RWPE2 (cell line): ENCODE results near the gene PLEKHG7.

Source experiments
- ATAC-seq: fragments of 200-7000 bp; cut with Tn5 transposase; 3 replicates; pipeline ENCODE4 v1.9.1; 2021; ENCODE audit warnings: low read depth
- DNase-seq: peaks from one replicate; pipeline ENCODE4 v3.0.0-alpha.2; 2020; ENCODE audit warnings: low spot score
- H3K27ac ChIP-seq: fragments of 450-650 bp; 2 replicates; pipeline ENCODE4 v1.5.1; 2017; ENCODE audit warnings: mild to moderate bottlenecking; ENCODE audit not compliant: poor library complexity, severe bottlenecking
- H3K27me3 ChIP-seq: fragments of 250-450 bp; sonication (Bioruptor Pico); 2 replicates; pipeline ENCODE4 v1.5.1; 2021; ENCODE audit warnings: mild to moderate bottlenecking, moderate library complexity; ENCODE audit not compliant: insufficient read depth, poor library complexity, severe bottlenecking
- H3K36me3 ChIP-seq: fragments of 250-450 bp; sonication (Bioruptor Pico); 2 replicates; pipeline ENCODE4 v1.5.1; 2020; ENCODE audit warnings: low read depth, mild to moderate bottlenecking, moderate library complexity
- H3K4me1 ChIP-seq: fragments of 250-450 bp; sonication (Bioruptor Pico); 2 replicates; pipeline ENCODE4 v1.5.1; 2021; ENCODE audit warnings: mild to moderate bottlenecking, moderate library complexity; ENCODE audit not compliant: insufficient read depth, poor library complexity, severe bottlenecking
- H3K4me3 ChIP-seq: fragments of 250-450 bp; sonication (Bioruptor Pico); 2 replicates; pipeline ENCODE4 v1.5.1; 2021; ENCODE audit warnings: mild to moderate bottlenecking, moderate library complexity; ENCODE audit not compliant: severe bottlenecking
- H3K9me3 ChIP-seq: fragments of 250-450 bp; sonication (Bioruptor Pico); 2 replicates; pipeline ENCODE4 v1.5.1; 2021; ENCODE audit warnings: mild to moderate bottlenecking, moderate library complexity; ENCODE audit not compliant: severe bottlenecking
- TF ChIP-seq, protein P1 (sequence below): fragments of 450-650 bp; IDR thresholded peaks from one replicate; pipeline ENCODE4 v1.5.1; 2017; ENCODE audit warnings: mild to moderate bottlenecking, moderate library complexity; ENCODE audit not compliant: poor library complexity, severe bottlenecking

Gene PLEKHG7

DNA sequence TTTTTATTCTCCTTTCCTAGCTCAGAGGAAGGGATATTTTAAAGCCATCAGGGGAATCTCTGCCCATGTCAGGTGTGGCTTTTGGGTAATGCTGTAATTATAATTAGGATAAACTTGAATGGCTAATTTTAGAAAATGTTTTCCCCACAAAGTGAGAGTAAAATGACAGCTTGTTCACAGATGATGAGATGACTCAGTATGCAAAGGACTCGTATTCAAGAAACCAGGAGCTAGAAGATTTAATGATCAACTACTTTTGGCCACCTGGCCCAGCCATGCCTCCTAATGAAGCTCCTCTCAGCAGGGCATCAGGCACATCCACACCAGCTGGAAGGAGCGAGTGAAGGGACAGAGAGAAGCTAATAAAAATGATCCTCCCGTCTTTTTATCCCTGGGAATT is 29.0 kb upstream of the PLEKHG7 start:
- H3K4me1 ChIP-seq = no peaks in the 10 kb centered on the region
- H3K9me3 ChIP-seq = no peaks in the 10 kb centered on the region
- no peaks in the 10 kb centered on the region for H3K27me3 ChIP-seq
- TF ChIP-seq, protein P1, sequence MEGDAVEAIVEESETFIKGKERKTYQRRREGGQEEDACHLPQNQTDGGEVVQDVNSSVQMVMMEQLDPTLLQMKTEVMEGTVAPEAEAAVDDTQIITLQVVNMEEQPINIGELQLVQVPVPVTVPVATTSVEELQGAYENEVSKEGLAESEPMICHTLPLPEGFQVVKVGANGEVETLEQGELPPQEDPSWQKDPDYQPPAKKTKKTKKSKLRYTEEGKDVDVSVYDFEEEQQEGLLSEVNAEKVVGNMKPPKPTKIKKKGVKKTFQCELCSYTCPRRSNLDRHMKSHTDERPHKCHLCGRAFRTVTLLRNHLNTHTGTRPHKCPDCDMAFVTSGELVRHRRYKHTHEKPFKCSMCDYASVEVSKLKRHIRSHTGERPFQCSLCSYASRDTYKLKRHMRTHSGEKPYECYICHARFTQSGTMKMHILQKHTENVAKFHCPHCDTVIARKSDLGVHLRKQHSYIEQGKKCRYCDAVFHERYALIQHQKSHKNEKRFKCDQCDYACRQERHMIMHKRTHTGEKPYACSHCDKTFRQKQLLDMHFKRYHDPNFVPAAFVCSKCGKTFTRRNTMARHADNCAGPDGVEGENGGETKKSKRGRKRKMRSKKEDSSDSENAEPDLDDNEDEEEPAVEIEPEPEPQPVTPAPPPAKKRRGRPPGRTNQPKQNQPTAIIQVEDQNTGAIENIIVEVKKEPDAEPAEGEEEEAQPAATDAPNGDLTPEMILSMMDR = no peak
- DNase-seq = no peak
- no peak overlapping the region for H3K27ac ChIP-seq
- no peak overlapping the region for H3K4me3 ChIP-seq
- no peaks in the 10 kb centered on the region for H3K36me3 ChIP-seq
- ATAC-seq = no peak

GRCh38 chr12:92674500-92674899 is 28.3 kb upstream of the PLEKHG7 start:
- TF ChIP-seq, protein P1 = no peak
- DNase-seq = no peak
- Histone ChIP-seq H3K9me3 (no peaks in the 10 kb centered on the region), H3K27me3 (no peaks in the 10 kb centered on the region), H3K36me3 (no peaks in the 10 kb centered on the region), H3K4me1 (no peaks in the 10 kb centered on the region), H3K4me3 (no peak overlapping the region), H3K27ac (no peak overlapping the region)
- ATAC-seq = no peak

GRCh38 chr12:92675092-92675865 is 27.5 kb upstream of the PLEKHG7 start:
- Histone ChIP-seq H3K27ac (no peak overlapping the region), H3K27me3 (no peaks in the 10 kb centered on the region), H3K4me3 (no peak overlapping the region), H3K9me3 (no peaks in the 10 kb centered on the region), H3K4me1 (no peaks in the 10 kb centered on the region), H3K36me3 (no peaks in the 10 kb centered on the region)
- TF ChIP-seq, protein P1 = no peak
- DNase-seq (no peak), ATAC-seq (0 out of 3 replicates have a peak, but pooled peaks have one; percentile 36)

DNA sequence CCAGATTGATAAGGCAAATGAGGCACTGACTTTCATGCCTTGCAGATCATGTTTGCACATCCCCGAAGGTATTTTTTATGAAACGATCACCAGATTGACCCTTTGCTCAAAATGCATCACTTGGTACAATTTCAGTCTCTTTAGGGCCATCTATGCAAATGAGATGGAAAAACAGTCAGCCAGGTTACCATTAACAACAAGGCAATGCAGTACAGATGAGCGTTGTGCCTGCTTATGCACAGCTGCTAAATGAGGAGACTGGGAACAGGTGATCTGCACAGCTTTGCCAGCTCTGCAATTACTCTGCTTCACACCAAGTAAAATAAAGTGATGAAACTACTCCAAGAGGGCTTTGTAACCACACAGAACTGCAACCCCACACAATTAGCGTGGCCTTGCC is 26.1 kb upstream of the PLEKHG7 start:
- no peak for DNase-seq
- Histone ChIP-seq H3K9me3 (no peaks in the 10 kb centered on the region), H3K27ac (no peak overlapping the region), H3K4me3 (no peak overlapping the region), H3K36me3 (no peaks in the 10 kb centered on the region), H3K27me3 (no peaks in the 10 kb centered on the region), H3K4me1 (no peaks in the 10 kb centered on the region)
- TF ChIP-seq, protein P1 = no peak
- ATAC-seq = no peak

GRCh38 chr12:92690601-92691000 is 12.2 kb upstream of the PLEKHG7 start:
- no peak overlapping the region for H3K4me3 ChIP-seq
- no peak for DNase-seq
- ATAC-seq = no peak

More at GRCh38 chr12:92690601-92691000, 12.2 kb upstream of the PLEKHG7 start:
- H3K9me3 ChIP-seq = no peaks in the 10 kb centered on the region
- no peaks in the 10 kb centered on the region for H3K36me3 ChIP-seq
- no peaks in the 10 kb centered on the region for H3K4me1 ChIP-seq
- no peak overlapping the region for H3K27ac ChIP-seq
- TF ChIP-seq, protein P1 = no peak
- no peaks in the 10 kb centered on the region for H3K27me3 ChIP-seq
